HCT116 (cell line): Measurements from ENCODE around the gene GORAB. TPM values are rescaled to one million over a fixed set of nuclear protein-coding genes. Genes with fewer than 3 reads are reported as not detected.
A peak's percentile ranks its signal among the peaks of the same experiment; 100 is the strongest.

Experiments
- ATAC-seq: fragments of 200-7000 bp; cut with Tn5 transposase; 2 replicates; pipeline ENCODE4 v1.9.1; 2020; ENCODE audit warnings: mild to moderate bottlenecking, moderate library complexity
- BruUV-seq: library from RNA; stranded (reverse); fragments of 400-500 nt; replicated peaks from 2 replicates; lab custom pipeline; 2021; lab: Mats Ljungman, UMichigan
- CTCF ChIA-PET: fragments of 300-600 bp; sonication (Branson Sonifier 250); formaldehyde crosslinking; loops from one replicate; lab custom pipeline; 2021; ENCODE audit warnings: antibody characterized with exemption; lab: Charles Lee
- POLR2A ChIA-PET: fragments of 300-600, 350-600 bp; sonication (Branson Sonifier 250); formaldehyde crosslinking; loops from one replicate; lab custom pipeline; 2021; ENCODE audit warnings: antibody characterized with exemption; lab: Charles Lee
- RAD21 ChIA-PET, 2 experiments: fragments of 300-600 bp; sonication (Branson Sonifier 250); formaldehyde crosslinking; loops; one replicate each; lab custom pipeline; 2023; ENCODE audit warnings: low total read pairs in 2 of 2; ENCODE audit not compliant: uncharacterized antibody in 2 of 2, unreplicated experiment in 2 of 2, low non-redundant PET in 1 of 2; lab: Charles Lee
- DNase-seq: peaks from one replicate; pipeline ENCODE4 v3.0.0-alpha.2; 2010; ENCODE audit warnings: low read depth, low spot score
- H2AFZ ChIP-seq: fragments of 200-600 bp; shearing (Covaris generic), sonication (generic); 2 replicates; pipeline ENCODE4 v1.6.1; 2017; ENCODE audit warnings: low read depth, mixed run types, mixed read lengths, antibody characterized with exemption, low read length; ENCODE audit not compliant: poor library complexity, severe bottlenecking
- H3K27ac ChIP-seq: 2 replicates; pipeline ENCODE4 v1.5.1; 2012; ENCODE audit warnings: low read depth, low read length
- H3K27me3 ChIP-seq: fragments of 200-600 bp; sonication (generic); 2 replicates; pipeline ENCODE4 v1.6.1; 2016; ENCODE audit warnings: mixed run types, low read length, mixed read lengths; ENCODE audit not compliant: insufficient read depth
- H3K36me3 ChIP-seq, 2 experiments: fragments of 200-500 bp in 1 of 2; fragments of 200-600 bp in 1 of 2; sonication (Bioruptor generic) in 1 of 2; sonication (generic) in 1 of 2; 2 replicates each; pipeline versions ENCODE4 v1.5.1 to v1.6.1; 2014 to 2016; ENCODE audit warnings: low read length in 2 of 2, inconsistent platforms in 1 of 2, mixed read lengths in 1 of 2, mixed run types in 1 of 2; ENCODE audit not compliant: insufficient read depth in 2 of 2, control insufficient read depth in 1 of 2
- H3K4me1 ChIP-seq, 2 experiments: fragments of 200-600 bp in 1 of 2; sonication (generic) in 1 of 2; 2 replicates each; pipeline versions ENCODE4 v1.5.1 to v1.6.1; 2012 to 2017; ENCODE audit warnings: low read length in 2 of 2, inconsistent platforms in 1 of 2, mild to moderate bottlenecking in 1 of 2, mixed read lengths in 1 of 2, mixed run types in 1 of 2, moderate library complexity in 1 of 2; ENCODE audit not compliant: insufficient read depth in 2 of 2, control insufficient read depth in 1 of 2
- H3K4me2 ChIP-seq: fragments of 200-600 bp; sonication (generic); 2 replicates; pipeline ENCODE4 v1.6.1; 2017; ENCODE audit warnings: mixed run types, low read length, mixed read lengths
- H3K4me3 ChIP-seq, 2 experiments: fragments of 200-600 bp in 1 of 2; sonication (generic) in 1 of 2; replicated peaks in 1 of 2; 2 replicates each; pipeline ENCODE4 v1.5.1; 2011 to 2016; ENCODE audit warnings: low read length in 2 of 2, control low read depth in 1 of 2, low read depth in 1 of 2, mild to moderate bottlenecking in 1 of 2, mixed read lengths in 1 of 2, mixed run types in 1 of 2
- H3K79me2 ChIP-seq: fragments of 200-600 bp; sonication (generic); 2 replicates; pipeline ENCODE4 v1.6.1; 2017; ENCODE audit warnings: mild to moderate bottlenecking, mixed run types, low read length, moderate library complexity, mixed read lengths; ENCODE audit not compliant: insufficient read depth
- H3K9ac ChIP-seq: fragments of 200-600 bp; sonication (generic); 2 replicates; pipeline ENCODE4 v1.6.1; 2016; ENCODE audit warnings: low read length, mixed read lengths
- H3K9me2 ChIP-seq: fragments of 200-600 bp; sonication (generic), shearing (Covaris generic); 2 replicates; pipeline ENCODE4 v1.6.1; 2017; ENCODE audit warnings: mixed run types, mild to moderate bottlenecking, moderate library complexity; ENCODE audit not compliant: insufficient read depth
- H3K9me3 ChIP-seq, 2 experiments: fragments of 200-500 bp in 1 of 2; fragments of 200-600 bp in 1 of 2; sonication (Bioruptor generic) in 1 of 2; sonication (generic) in 1 of 2; 2 replicates each; pipeline ENCODE4 v1.6.1; 2014 to 2017; ENCODE audit warnings: low read length in 2 of 2, mixed read lengths in 2 of 2, inconsistent platforms in 1 of 2, low read depth in 1 of 2, mild to moderate bottlenecking in 1 of 2, mixed run types in 1 of 2, moderate library complexity in 1 of 2; ENCODE audit not compliant: control insufficient read depth in 1 of 2, insufficient read depth in 1 of 2
- H4K20me1 ChIP-seq: fragments of 200-600 bp; sonication (generic), shearing (Covaris generic); 2 replicates; pipeline ENCODE4 v1.6.1; 2017; ENCODE audit warnings: mixed run types, mild to moderate bottlenecking, moderate library complexity; ENCODE audit not compliant: insufficient read depth
- CBX3 ChIP-seq: IDR thresholded peaks from 2 replicates; pipeline ENCODE4 v1.6.1; 2012; ENCODE audit warnings: low read depth
- CEBPB ChIP-seq: IDR thresholded peaks from 2 replicates; pipeline ENCODE4 v1.6.1; 2012; ENCODE audit warnings: low read depth
- EGR1 ChIP-seq: IDR thresholded peaks from 2 replicates; pipeline ENCODE4 v1.6.1; 2012; ENCODE audit warnings: low read depth
- ELF1 ChIP-seq: IDR thresholded peaks from 2 replicates; pipeline ENCODE4 v1.6.1; 2012; ENCODE audit warnings: low read depth, borderline replicate concordance
- EZH2 ChIP-seq: fragments of 200-600 bp; sonication (generic); IDR thresholded peaks from 2 replicates; pipeline ENCODE4 v1.6.1; 2017; ENCODE audit warnings: antibody characterized with exemption, mixed run types
- EZH2phosphoT487 ChIP-seq: fragments of 200-600 bp; IDR thresholded peaks from 2 replicates; pipeline ENCODE4 v1.6.1; 2018; ENCODE audit warnings: antibody characterized with exemption, borderline replicate concordance
- FOSL1 ChIP-seq: IDR thresholded peaks from 2 replicates; pipeline ENCODE4 v1.6.1; 2012; ENCODE audit warnings: low read depth
- JUND ChIP-seq: IDR thresholded peaks from 2 replicates; pipeline ENCODE4 v1.6.1; 2012
- POLR2A ChIP-seq: IDR thresholded peaks from 2 replicates; pipeline ENCODE4 v1.7.0; 2011; ENCODE audit warnings: borderline replicate concordance; ENCODE audit not compliant: insufficient read depth, insufficient read length; ENCODE audit errors: extremely low read depth
- POLR2AphosphoS5 ChIP-seq: IDR thresholded peaks from 2 replicates; pipeline ENCODE4 v1.6.1; 2011; ENCODE audit warnings: mild to moderate bottlenecking, low read depth, low read length, moderate library complexity
- RAD21 ChIP-seq: IDR thresholded peaks from 2 replicates; pipeline ENCODE4 v1.6.1; 2012; ENCODE audit warnings: low read depth, mild to moderate bottlenecking
- SIN3A ChIP-seq: IDR thresholded peaks from 2 replicates; pipeline ENCODE4 v1.6.1; 2012; ENCODE audit warnings: low read depth
- SP1 ChIP-seq: IDR thresholded peaks from 2 replicates; pipeline ENCODE4 v1.6.1; 2012; ENCODE audit warnings: low read depth
- TCF7L2 ChIP-seq: IDR thresholded peaks from 2 replicates; pipeline ENCODE4 v1.7.0; 2011; ENCODE audit warnings: borderline replicate concordance, inconsistent platforms; ENCODE audit not compliant: insufficient read depth, insufficient read length; ENCODE audit errors: extremely low read depth
- YY1 ChIP-seq: IDR thresholded peaks from 2 replicates; pipeline ENCODE4 v1.6.1; 2011; ENCODE audit warnings: low read length, low read depth, moderate library complexity, mild to moderate bottlenecking; ENCODE audit not compliant: insufficient replicate concordance; ENCODE audit errors: extremely low read depth
- ZNF274 ChIP-seq: fragments of 200-500 bp; sonication (Bioruptor generic); IDR thresholded peaks from 2 replicates; pipeline ENCODE4 v1.6.1; 2014; ENCODE audit warnings: mild to moderate bottlenecking, low read depth, low read length, inconsistent platforms
- intact Hi-C: fragments of 100-400 bp; cut with micrococcal nuclease; formaldehyde crosslinking; loops from 2 replicates; pipeline ENCODE4 v1.10.0; 2022
- total RNA-seq: library from RNA; stranded (reverse); gene quantifications from one replicate; pipeline ENCODE4 v1.2.1, GENCODE V29; 2021; ENCODE audit not compliant: unreplicated experiment
- TF ChIP-seq, protein P1 (sequence below): IDR thresholded peaks from 2 replicates; pipeline ENCODE4 v1.6.1; 2012
- TF ChIP-seq, protein P2 (sequence below): IDR thresholded peaks from 2 replicates; pipeline ENCODE4 v1.6.1; 2011; ENCODE audit warnings: mild to moderate bottlenecking, low read length, moderate library complexity; ENCODE audit not compliant: insufficient replicate concordance; ENCODE audit errors: extremely low read depth
- TF ChIP-seq, protein P3 (sequence below): IDR thresholded peaks from 2 replicates; pipeline ENCODE4 v1.6.1; 2012; ENCODE audit warnings: low read depth

Gene GORAB
- total RNA-seq, 1 experiment from 2014 or later = 7.5 TPM

DNA sequence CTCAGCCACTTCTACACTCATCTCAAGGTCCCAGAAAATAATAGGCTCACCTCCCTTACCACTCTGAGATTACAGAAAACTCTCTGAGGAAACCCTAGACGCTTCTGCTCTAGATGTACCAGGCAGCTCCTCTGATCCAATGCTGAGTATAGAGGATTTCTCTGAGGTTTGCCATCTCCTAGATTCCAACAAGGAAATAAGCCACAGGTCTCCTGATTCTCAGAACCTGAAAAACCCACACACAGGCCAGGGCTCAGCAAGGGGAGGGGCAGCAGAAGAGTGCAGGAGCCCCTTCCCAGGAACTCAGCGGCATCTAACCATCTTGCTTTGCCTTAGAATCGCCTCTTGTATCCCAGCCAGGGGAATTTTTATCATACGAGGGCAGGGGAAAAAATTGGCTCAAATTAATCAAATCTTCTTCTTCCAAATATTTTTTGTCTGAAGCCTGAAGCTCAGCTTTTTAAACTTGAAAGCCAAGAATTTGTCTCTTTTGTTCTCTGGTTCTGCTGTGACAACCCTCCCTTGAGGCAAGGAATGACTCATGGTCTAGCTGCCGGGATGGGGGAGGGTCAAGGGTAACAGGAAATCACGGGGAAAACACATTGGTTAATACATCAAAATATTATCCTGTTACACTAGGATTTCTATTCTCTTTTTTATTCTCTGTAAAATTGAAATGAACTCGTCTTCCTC is 30.8 kb downstream of the GORAB start:
- TF ChIP-seq CBX3 (0 out of 2 replicates have a peak, but pooled peaks have one; percentile 41), POLR2A (no peak), EZH2 (no peak), POLR2AphosphoS5 (no peak), EGR1 (no peak), SIN3A (no peak), RAD21 (no peak), JUND (peak; percentile 72), SP1 (peak; percentile 48), TCF7L2 (peak; percentile 58), YY1 (no peak), ELF1 (no peak), EZH2phosphoT487 (no peak), FOSL1 (peak; percentile 79), ZNF274 (no peak), CEBPB (no peak)
- TF ChIP-seq, protein P1, sequence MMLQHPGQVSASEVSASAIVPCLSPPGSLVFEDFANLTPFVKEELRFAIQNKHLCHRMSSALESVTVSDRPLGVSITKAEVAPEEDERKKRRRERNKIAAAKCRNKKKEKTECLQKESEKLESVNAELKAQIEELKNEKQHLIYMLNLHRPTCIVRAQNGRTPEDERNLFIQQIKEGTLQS = no peak
- TF ChIP-seq, protein P2, sequence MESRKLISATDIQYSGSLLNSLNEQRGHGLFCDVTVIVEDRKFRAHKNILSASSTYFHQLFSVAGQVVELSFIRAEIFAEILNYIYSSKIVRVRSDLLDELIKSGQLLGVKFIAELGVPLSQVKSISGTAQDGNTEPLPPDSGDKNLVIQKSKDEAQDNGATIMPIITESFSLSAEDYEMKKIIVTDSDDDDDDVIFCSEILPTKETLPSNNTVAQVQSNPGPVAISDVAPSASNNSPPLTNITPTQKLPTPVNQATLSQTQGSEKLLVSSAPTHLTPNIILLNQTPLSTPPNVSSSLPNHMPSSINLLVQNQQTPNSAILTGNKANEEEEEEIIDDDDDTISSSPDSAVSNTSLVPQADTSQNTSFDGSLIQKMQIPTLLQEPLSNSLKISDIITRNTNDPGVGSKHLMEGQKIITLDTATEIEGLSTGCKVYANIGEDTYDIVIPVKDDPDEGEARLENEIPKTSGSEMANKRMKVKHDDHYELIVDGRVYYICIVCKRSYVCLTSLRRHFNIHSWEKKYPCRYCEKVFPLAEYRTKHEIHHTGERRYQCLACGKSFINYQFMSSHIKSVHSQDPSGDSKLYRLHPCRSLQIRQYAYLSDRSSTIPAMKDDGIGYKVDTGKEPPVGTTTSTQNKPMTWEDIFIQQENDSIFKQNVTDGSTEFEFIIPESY = no peak
- TF ChIP-seq, protein P3, sequence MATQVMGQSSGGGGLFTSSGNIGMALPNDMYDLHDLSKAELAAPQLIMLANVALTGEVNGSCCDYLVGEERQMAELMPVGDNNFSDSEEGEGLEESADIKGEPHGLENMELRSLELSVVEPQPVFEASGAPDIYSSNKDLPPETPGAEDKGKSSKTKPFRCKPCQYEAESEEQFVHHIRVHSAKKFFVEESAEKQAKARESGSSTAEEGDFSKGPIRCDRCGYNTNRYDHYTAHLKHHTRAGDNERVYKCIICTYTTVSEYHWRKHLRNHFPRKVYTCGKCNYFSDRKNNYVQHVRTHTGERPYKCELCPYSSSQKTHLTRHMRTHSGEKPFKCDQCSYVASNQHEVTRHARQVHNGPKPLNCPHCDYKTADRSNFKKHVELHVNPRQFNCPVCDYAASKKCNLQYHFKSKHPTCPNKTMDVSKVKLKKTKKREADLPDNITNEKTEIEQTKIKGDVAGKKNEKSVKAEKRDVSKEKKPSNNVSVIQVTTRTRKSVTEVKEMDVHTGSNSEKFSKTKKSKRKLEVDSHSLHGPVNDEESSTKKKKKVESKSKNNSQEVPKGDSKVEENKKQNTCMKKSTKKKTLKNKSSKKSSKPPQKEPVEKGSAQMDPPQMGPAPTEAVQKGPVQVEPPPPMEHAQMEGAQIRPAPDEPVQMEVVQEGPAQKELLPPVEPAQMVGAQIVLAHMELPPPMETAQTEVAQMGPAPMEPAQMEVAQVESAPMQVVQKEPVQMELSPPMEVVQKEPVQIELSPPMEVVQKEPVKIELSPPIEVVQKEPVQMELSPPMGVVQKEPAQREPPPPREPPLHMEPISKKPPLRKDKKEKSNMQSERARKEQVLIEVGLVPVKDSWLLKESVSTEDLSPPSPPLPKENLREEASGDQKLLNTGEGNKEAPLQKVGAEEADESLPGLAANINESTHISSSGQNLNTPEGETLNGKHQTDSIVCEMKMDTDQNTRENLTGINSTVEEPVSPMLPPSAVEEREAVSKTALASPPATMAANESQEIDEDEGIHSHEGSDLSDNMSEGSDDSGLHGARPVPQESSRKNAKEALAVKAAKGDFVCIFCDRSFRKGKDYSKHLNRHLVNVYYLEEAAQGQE = no peak
- Histone ChIP-seq H3K27me3 (no peaks in the 10 kb centered on the region), H3K4me2 (peak overlapping the region; percentile 58), H3K9ac (no peak overlapping the region), H3K79me2 (no peaks in the 10 kb centered on the region), H3K27ac (no peak overlapping the region), H3K9me2 (no peaks in the 10 kb centered on the region), H2AFZ (peak overlapping the region; percentile 94), H3K9me3 (no peaks in the 10 kb centered on the region), H4K20me1 (no peaks in the 10 kb centered on the region), H3K36me3 (no peaks in the 10 kb centered on the region), H3K4me1 (peaks cover 9 to 15% of the 10 kb centered on the region in 2 experiments; a peak in 3 of 4 replicates), H3K4me3 (0 out of 4 replicates have a peak overlapping the region, but pooled peaks of 1 of the 2 experiments have one; percentile 1)
- POLR2A ChIA-PET = no interaction called here
- DNase-seq (peak; percentile 15), ATAC-seq (peak; percentile 79)
- intact Hi-C loops = no loop called here
- BruUV-seq = no TSS peak
- CTCF ChIA-PET = no interaction called here
- RAD21 ChIA-PET = no interaction called here
